OCI-LY1 (cell line): ENCODE results near the gene CSMD2.

Experiments
- CTCF ChIP-seq: fragments of 200-600 bp; sonication (generic), shearing (Covaris generic); IDR thresholded peaks from 2 replicates; pipeline ENCODE4 v1.5.1; 2017; ENCODE audit warnings: mild to moderate bottlenecking, antibody characterized with exemption, low read length, moderate library complexity, mixed read lengths
- EZH2 ChIP-seq: fragments of 200-600 bp; sonication (generic), shearing (Covaris generic); IDR thresholded peaks from 2 replicates; pipeline ENCODE4 v1.8.0; 2017; ENCODE audit warnings: borderline replicate concordance, mixed run types, mild to moderate bottlenecking, antibody characterized with exemption, low read length, moderate library complexity, mixed read lengths

DNA sequence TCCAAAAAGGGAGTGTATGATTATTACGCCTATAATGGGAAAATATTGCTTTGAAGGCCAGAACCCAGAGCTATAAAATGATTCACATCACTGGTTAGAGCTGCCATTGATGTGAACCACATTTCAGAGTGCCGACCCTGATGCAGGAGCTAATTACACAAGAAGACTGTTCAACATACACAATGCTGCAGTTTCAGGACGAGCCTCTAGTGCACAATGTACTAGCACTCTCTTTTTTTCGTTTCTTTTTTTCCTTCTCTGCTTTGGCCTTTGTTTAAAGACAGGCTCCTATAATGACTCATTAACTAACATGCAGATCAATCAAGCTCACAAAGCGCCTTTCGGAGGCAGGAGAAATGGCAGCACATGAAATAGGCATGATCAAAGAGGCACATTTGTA, 367.2 kb downstream of the CSMD2 start:
- no peak for TF ChIP-seq CTCF
- TF ChIP-seq EZH2, result no peak
